HepG2 (cell line): ENCODE results near the gene SERPINA6. TPM values are rescaled to one million over a fixed set of nuclear protein-coding genes. Genes with fewer than 3 reads are reported as not detected.

ENCODE experiments used
- CREM ChIP-seq, 2 experiments: sonication (generic) in 1 of 2; formaldehyde crosslinking in 1 of 2; IDR thresholded peaks; 2 replicates each; pipeline versions ENCODE4 v1.4.0 to v1.6.1; 2016 to 2020; ENCODE audit warnings: antibody characterized with exemption in 1 of 2, mild to moderate bottlenecking in 1 of 2, missing genetic modification reagents in 1 of 2
- FOXP1 ChIP-seq, 2 experiments: fragments of 450-650 bp in 1 of 2; IDR thresholded peaks; 2 replicates each; pipeline ENCODE4 v1.6.1; 2017 to 2018; ENCODE audit warnings: antibody characterized with exemption in 1 of 2
- GMEB1 ChIP-seq: sonication (generic); formaldehyde crosslinking; IDR thresholded peaks from 2 replicates; pipeline ENCODE4 v1.5.1; 2020; ENCODE audit warnings: missing genetic modification reagents, mild to moderate bottlenecking, borderline replicate concordance
- HDAC1 ChIP-seq: sonication (generic); formaldehyde crosslinking; IDR thresholded peaks from 2 replicates; pipeline ENCODE4 v1.5.1; 2020; ENCODE audit warnings: mild to moderate bottlenecking, missing genetic modification reagents
- HMG20B ChIP-seq: conservative IDR thresholded peaks from 2 replicates; pipeline ENCODE4 v1.6.1; 2016; ENCODE audit warnings: missing genetic modification reagents, missing compliant biosample characterization
- HOXA9 ChIP-seq: sonication (generic); formaldehyde crosslinking; IDR thresholded peaks from 2 replicates; pipeline ENCODE4 v1.8.1; 2022; ENCODE audit warnings: missing genetic modification reagents, mild to moderate bottlenecking, moderate library complexity, borderline replicate concordance
- KAT8 ChIP-seq: IDR thresholded peaks from 2 replicates; pipeline ENCODE4 v1.6.1; 2016; ENCODE audit warnings: missing genetic modification reagents, missing compliant biosample characterization
- MAX ChIP-seq: IDR thresholded peaks from 2 replicates; pipeline ENCODE4 v1.6.1; 2012; ENCODE audit warnings: inconsistent platforms
- MIER2 ChIP-seq: IDR thresholded peaks from 2 replicates; pipeline ENCODE4 v1.6.1; 2016; ENCODE audit warnings: missing biosample characterization, missing genetic modification reagents
- PHB2 ChIP-seq: fragments of 450-650 bp; IDR thresholded peaks from 2 replicates; pipeline ENCODE4 v1.6.1; 2018; ENCODE audit not compliant: partially characterized antibody
- PHF21A ChIP-seq: sonication (generic); formaldehyde crosslinking; IDR thresholded peaks from 2 replicates; pipeline ENCODE4 v1.5.0; 2020; ENCODE audit warnings: mild to moderate bottlenecking, missing genetic modification reagents
- RCOR2 ChIP-seq: IDR thresholded peaks from 2 replicates; pipeline ENCODE4 v1.6.1; 2016; ENCODE audit warnings: missing biosample characterization, missing genetic modification reagents
- TAF1 ChIP-seq: sonication (generic); formaldehyde crosslinking; IDR thresholded peaks from 2 replicates; pipeline ENCODE4 v1.4.0; 2020; ENCODE audit warnings: missing genetic modification reagents
- ZNF383 ChIP-seq: sonication (generic); formaldehyde crosslinking; IDR thresholded peaks from 2 replicates; pipeline ENCODE4 v1.4.0; 2020; ENCODE audit warnings: missing genetic modification reagents, mild to moderate bottlenecking, borderline replicate concordance
- ZNF414 ChIP-seq: sonication (generic); formaldehyde crosslinking; IDR thresholded peaks from 2 replicates; pipeline ENCODE4 v1.5.0; 2020; ENCODE audit warnings: missing genetic modification reagents
- ZNF430 ChIP-seq: sonication (generic); formaldehyde crosslinking; IDR thresholded peaks from 2 replicates; pipeline ENCODE4 v1.9.0; 2021; ENCODE audit warnings: mild to moderate bottlenecking, missing genetic modification reagents
- ZNF746 ChIP-seq: sonication (generic); formaldehyde crosslinking; IDR thresholded peaks from 2 replicates; pipeline ENCODE4 v1.8.0; 2022; ENCODE audit warnings: mild to moderate bottlenecking, missing genetic modification reagents
- ZSCAN25 ChIP-seq: sonication (generic); formaldehyde crosslinking; IDR thresholded peaks from 2 replicates; pipeline ENCODE4 v1.8.0; 2022; ENCODE audit warnings: mild to moderate bottlenecking, missing genetic modification reagents
- polyA plus RNA-seq, 8 experiments: library from polyadenylated mRNA; depleted of rRNA in 3 of 8; stranded (reverse) in 7 of 8; unstranded in 1 of 8; fragments of >200 nt; fragmentation: Illumina TruSeq in 4 of 8; extraction: Trizol in 4 of 8; gene quantifications; 2 replicates each; pipeline versions ENCODE4 v1.2.1 to v1.2.3, GENCODE V29; 2011 to 2016; ENCODE audit warnings: low read depth in 4 of 8, missing spikeins in 1 of 8, mixed read lengths in 1 of 8; ENCODE audit not compliant: insufficient read depth in 1 of 8
- total RNA-seq, 5 experiments: library from RNA; depleted of rRNA; stranded (reverse); fragments of >200 nt; fragmentation: Illumina TruSeq; extraction: Trizol; gene quantifications; 2 replicates each; pipeline ENCODE4 v1.2.3, GENCODE V29; 2016; ENCODE audit warnings: low read depth in 1 of 5
- TF ChIP-seq, protein P1 (sequence below): IDR thresholded peaks from 2 replicates; pipeline ENCODE4 v1.6.1; 2018; ENCODE audit warnings: missing genetic modification reagents, mild to moderate bottlenecking, missing compliant biosample characterization
- TF ChIP-seq, protein P2 (sequence below): IDR thresholded peaks from 2 replicates; pipeline ENCODE4 v1.6.1; 2016; ENCODE audit warnings: low read depth, missing genetic modification reagents, missing compliant biosample characterization

The SERPINA6 gene
- total and polyA plus RNA-seq, 2 of the 13 experiments (the other 11 are each of a cell fraction or from before 2014, with no cell fraction given) = 260 to 333 TPM

DNA sequence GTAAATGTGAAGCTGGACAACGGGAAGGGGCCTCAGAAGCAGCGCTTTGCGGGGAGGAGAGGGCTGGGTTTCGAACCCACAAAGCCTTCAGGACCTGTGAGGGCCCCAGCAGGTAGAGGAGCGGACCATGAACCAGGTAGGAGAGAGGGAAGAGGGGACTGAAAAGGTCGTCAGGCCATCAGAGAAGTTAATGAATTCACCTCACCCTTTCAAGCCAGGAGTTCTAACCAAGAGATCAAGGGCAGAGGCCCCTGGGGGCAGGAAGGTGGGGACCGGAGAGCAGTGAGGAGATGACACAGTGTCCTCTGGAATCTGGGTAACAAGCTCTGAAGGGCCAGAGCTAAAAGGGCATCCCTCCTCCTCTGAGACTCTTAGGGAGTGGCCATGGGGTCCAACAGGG lies 45.8 kb upstream of the SERPINA6 start (continued):
- TF ChIP-seq, protein P1, sequence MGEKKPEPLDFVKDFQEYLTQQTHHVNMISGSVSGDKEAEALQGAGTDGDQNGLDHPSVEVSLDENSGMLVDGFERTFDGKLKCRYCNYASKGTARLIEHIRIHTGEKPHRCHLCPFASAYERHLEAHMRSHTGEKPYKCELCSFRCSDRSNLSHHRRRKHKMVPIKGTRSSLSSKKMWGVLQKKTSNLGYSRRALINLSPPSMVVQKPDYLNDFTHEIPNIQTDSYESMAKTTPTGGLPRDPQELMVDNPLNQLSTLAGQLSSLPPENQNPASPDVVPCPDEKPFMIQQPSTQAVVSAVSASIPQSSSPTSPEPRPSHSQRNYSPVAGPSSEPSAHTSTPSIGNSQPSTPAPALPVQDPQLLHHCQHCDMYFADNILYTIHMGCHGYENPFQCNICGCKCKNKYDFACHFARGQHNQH (CRISPR knock-in tag) = 0 out of 2 replicates have a peak, but pooled peaks have one; percentile 54
- no peak for TF ChIP-seq ZNF383
- TF ChIP-seq KAT8 (CRISPR knock-in tag) = no peak
- no peak for TF ChIP-seq HMG20B
- no peak for TF ChIP-seq MAX
- TF ChIP-seq FOXP1 (IDR thresholded peaks at IDR 0.05) = no peak
- peak; percentile 46; the same call in 1 of the 2 replicates for TF ChIP-seq FOXP1 (CRISPR knock-in tag; IDR thresholded peaks at IDR 0.05)
- peak; percentile 62; the same call in 1 of the 2 replicates for TF ChIP-seq CREM (IDR thresholded peaks at IDR 0.05)
- TF ChIP-seq CREM (CRISPR knock-in tag; IDR thresholded peaks at IDR 0.05) = no peak
- TF ChIP-seq ZNF414 (CRISPR knock-in tag) = no peak
- TF ChIP-seq PHB2 = no peak
- TF ChIP-seq RCOR2 (CRISPR knock-in tag) = peak; percentile 66; the same call in 1 of the 2 replicates
- peak; percentile 52; the same call in 1 of the 2 replicates for TF ChIP-seq ZNF430 (CRISPR knock-in tag)
- no peak for TF ChIP-seq MIER2 (CRISPR knock-in tag)
- TF ChIP-seq HDAC1 (CRISPR knock-in tag) = peak; percentile 62; the same call in 1 of the 2 replicates
- peak; percentile 88; the same call in 1 of the 2 replicates for TF ChIP-seq ZNF746 (CRISPR knock-in tag)
- no peak for TF ChIP-seq HOXA9 (CRISPR knock-in tag)
- peak; percentile 65; the same call in 1 of the 2 replicates for TF ChIP-seq PHF21A (CRISPR knock-in tag)
- TF ChIP-seq GMEB1 = no peak
- TF ChIP-seq, protein P2, sequence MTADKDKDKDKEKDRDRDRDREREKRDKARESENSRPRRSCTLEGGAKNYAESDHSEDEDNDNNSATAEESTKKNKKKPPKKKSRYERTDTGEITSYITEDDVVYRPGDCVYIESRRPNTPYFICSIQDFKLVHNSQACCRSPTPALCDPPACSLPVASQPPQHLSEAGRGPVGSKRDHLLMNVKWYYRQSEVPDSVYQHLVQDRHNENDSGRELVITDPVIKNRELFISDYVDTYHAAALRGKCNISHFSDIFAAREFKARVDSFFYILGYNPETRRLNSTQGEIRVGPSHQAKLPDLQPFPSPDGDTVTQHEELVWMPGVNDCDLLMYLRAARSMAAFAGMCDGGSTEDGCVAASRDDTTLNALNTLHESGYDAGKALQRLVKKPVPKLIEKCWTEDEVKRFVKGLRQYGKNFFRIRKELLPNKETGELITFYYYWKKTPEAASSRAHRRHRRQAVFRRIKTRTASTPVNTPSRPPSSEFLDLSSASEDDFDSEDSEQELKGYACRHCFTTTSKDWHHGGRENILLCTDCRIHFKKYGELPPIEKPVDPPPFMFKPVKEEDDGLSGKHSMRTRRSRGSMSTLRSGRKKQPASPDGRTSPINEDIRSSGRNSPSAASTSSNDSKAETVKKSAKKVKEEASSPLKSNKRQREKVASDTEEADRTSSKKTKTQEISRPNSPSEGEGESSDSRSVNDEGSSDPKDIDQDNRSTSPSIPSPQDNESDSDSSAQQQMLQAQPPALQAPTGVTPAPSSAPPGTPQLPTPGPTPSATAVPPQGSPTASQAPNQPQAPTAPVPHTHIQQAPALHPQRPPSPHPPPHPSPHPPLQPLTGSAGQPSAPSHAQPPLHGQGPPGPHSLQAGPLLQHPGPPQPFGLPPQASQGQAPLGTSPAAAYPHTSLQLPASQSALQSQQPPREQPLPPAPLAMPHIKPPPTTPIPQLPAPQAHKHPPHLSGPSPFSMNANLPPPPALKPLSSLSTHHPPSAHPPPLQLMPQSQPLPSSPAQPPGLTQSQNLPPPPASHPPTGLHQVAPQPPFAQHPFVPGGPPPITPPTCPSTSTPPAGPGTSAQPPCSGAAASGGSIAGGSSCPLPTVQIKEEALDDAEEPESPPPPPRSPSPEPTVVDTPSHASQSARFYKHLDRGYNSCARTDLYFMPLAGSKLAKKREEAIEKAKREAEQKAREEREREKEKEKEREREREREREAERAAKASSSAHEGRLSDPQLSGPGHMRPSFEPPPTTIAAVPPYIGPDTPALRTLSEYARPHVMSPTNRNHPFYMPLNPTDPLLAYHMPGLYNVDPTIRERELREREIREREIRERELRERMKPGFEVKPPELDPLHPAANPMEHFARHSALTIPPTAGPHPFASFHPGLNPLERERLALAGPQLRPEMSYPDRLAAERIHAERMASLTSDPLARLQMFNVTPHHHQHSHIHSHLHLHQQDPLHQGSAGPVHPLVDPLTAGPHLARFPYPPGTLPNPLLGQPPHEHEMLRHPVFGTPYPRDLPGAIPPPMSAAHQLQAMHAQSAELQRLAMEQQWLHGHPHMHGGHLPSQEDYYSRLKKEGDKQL (CRISPR knock-in tag) = no peak
- TF ChIP-seq ZSCAN25 (CRISPR knock-in tag) = peak; percentile 91
- no peak for TF ChIP-seq TAF1 (CRISPR knock-in tag)
